ENCODE results near the gene ADAT3. TPM values are rescaled to one million over a fixed set of nuclear protein-coding genes. Genes with fewer than 3 reads are reported as not detected.
"Not testable (repeated sequence)": the region's sequence is repeated elsewhere in the genome, so short reads cannot be mapped to it uniquely, and the experiment has no call there.

ADAT3 gene
- total RNA-seq, 2 donors from 2014 or later = 10.5 to 13.7 TPM

GRCh38 chr19:1872807-1873523 is 32.2 kb upstream of the ADAT3 start:
- Histone ChIP-seq H3K27ac (peak overlapping the region; percentile 71 to 97 (median 82)), H3K36me3 (replicated peaks in 1 of 2; ENCODE audit: insufficient read depth in 1 of 2, low read depth in 2 of 2) (no peaks in the 10 kb centered on the region), H3K4me1 (peaks cover 55% of the 10 kb centered on the region), H3K9me3 (no peaks in the 10 kb centered on the region), H3K27me3 (no peaks in the 10 kb centered on the region), H3K4me3 (no peak overlapping the region)
- no peak for DNase-seq
- ATAC-seq = no peak
- 78 to 100% methylated on average over 2 to 23 of the region's 25 CpGs for WGBS, 2 donors
- intact Hi-C loops (cut with DNase I) = no loop called here
- TF ChIP-seq POLR2A (IDR thresholded peaks at IDR 0.05) = no peak
- no peak for TF ChIP-seq CTCF (IDR thresholded peaks at IDR 0.05)

GRCh38 chr19:1873524-1874473 is 31.4 kb upstream of the ADAT3 start:
- TF ChIP-seq POLR2A (IDR thresholded peaks at IDR 0.05) (no peak), CTCF (IDR thresholded peaks at IDR 0.05) (no peak)
- intact Hi-C loops (cut with DNase I) = no loop called here
- H3K4me1 ChIP-seq = peaks cover 55% of the 10 kb centered on the region
- no peak overlapping the region for H3K4me3 ChIP-seq
- no peaks in the 10 kb centered on the region for H3K27me3 ChIP-seq
- no peaks in the 10 kb centered on the region for H3K9me3 ChIP-seq
- DNase-seq = peak; percentile 60 to 75 (median 71)
- ATAC-seq = peak; percentile 52
- 11 to 15% methylated on average over 23 to 29 of the region's 29 CpGs for WGBS, 2 donors
- no peaks in the 10 kb centered on the region for H3K36me3 ChIP-seq (replicated peaks in 1 of 2; ENCODE audit: insufficient read depth in 1 of 2, low read depth in 2 of 2)
- peak overlapping the region; percentile 71 to 97 (median 82) for H3K27ac ChIP-seq

GRCh38 chr19:1874554-1875185 is 30.5 kb upstream of the ADAT3 start:
- H3K4me3 ChIP-seq = peak overlapping the region in 1 of 2 donors; percentile 79
- no peaks in the 10 kb centered on the region for H3K9me3 ChIP-seq
- peaks cover 55% of the 10 kb centered on the region for H3K4me1 ChIP-seq
- ATAC-seq = no peak
- peak in 1 of 4 donors; percentile 24 for DNase-seq
- 3 to 4% methylated on average over 16 of the region's 16 CpGs for WGBS, 2 donors
- TF ChIP-seq POLR2A (IDR thresholded peaks at IDR 0.05) (no peak), CTCF (IDR thresholded peaks at IDR 0.05) (no peak)
- H3K27ac ChIP-seq = peak overlapping the region; percentile 71 to 97 (median 88)
- H3K27me3 ChIP-seq = no peaks in the 10 kb centered on the region
- intact Hi-C loops (cut with DNase I) = no loop called here
- H3K36me3 ChIP-seq (replicated peaks in 1 of 2; ENCODE audit: insufficient read depth in 1 of 2, low read depth in 2 of 2) = no peaks in the 10 kb centered on the region

GRCh38 chr19:1875265-1875645 is 29.9 kb upstream of the ADAT3 start:
- Histone ChIP-seq H3K4me1 (peaks cover 55% of the 10 kb centered on the region), H3K27ac (peak overlapping the region; percentile 71 to 97 (median 88)), H3K4me3 (peak overlapping the region; percentile 69 to 79)
- ATAC-seq = peak; percentile 1
- WGBS, 2 donors = 3 to 5% methylated on average over 9 to 11 of the region's 11 CpGs
- H3K9me3 ChIP-seq; DNase-seq; H3K36me3 ChIP-seq (replicated peaks in 1 of 2; ENCODE audit: insufficient read depth in 1 of 2, low read depth in 2 of 2); intact Hi-C loops (cut with DNase I); H3K27me3 ChIP-seq: not testable (repeated sequence)
